Uterus (tissue), 4 donors: ENCODE measurements around the gene CTNND2. TPM values are rescaled to one million over a fixed set of nuclear protein-coding genes. Genes with fewer than 3 reads are reported as not detected.

Experiments used
- DNase-seq, 2 donors: peaks; one replicate each; pipeline ENCODE4 v3.0.0-alpha.2; 2019 to 2020
- H3K27ac ChIP-seq, 2 donors: fragments of 200-600 bp; sonication (generic); 1 replicate in 1 of 2; 2 replicates in 1 of 2; pipeline ENCODE4 v1.5.1; 2016 to 2018
- H3K27me3 ChIP-seq, 2 donors: fragments of 200-600 bp; sonication (generic); one replicate each; pipeline ENCODE4 v1.5.1; 2018 to 2019; ENCODE audit warnings: control low read depth in 1 of 2
- H3K36me3 ChIP-seq, 2 donors: fragments of 200-600 bp; sonication (generic); one replicate each; pipeline ENCODE4 v1.5.1; 2019; ENCODE audit warnings: control low read depth in 1 of 2
- H3K4me1 ChIP-seq, 2 donors: fragments of 200-600 bp; sonication (generic); one replicate each; pipeline ENCODE4 v1.5.1; 2018 to 2019; ENCODE audit warnings: control low read depth in 1 of 2
- H3K4me3 ChIP-seq, 2 donors: fragments of 200-600 bp; sonication (generic); 1 replicate in 1 of 2; 2 replicates in 1 of 2; pipeline ENCODE4 v1.5.1; 2018 to 2019; ENCODE audit warnings: mild to moderate bottlenecking in 1 of 2
- H3K9me3 ChIP-seq, 2 donors: fragments of 200-600 bp; sonication (generic); one replicate each; pipeline ENCODE4 v1.5.1; 2019; ENCODE audit warnings: control low read depth in 1 of 2
- POLR2A ChIP-seq, 2 donors: fragments of 450-650 bp; IDR thresholded peaks; one replicate each; pipeline ENCODE4 v1.6.1; 2016; ENCODE audit warnings: antibody characterized with exemption in 2 of 2, mild to moderate bottlenecking in 1 of 2, moderate library complexity in 1 of 2
- intact Hi-C: fragments of 100-400 bp; cut with DNase I; formaldehyde crosslinking; loops from one replicate; pipeline ENCODE4 v1.15.1; 2023; ENCODE audit warnings: low total_unique reads
- total RNA-seq, 4 donors: library from RNA; depleted of rRNA in 3 of 4; stranded (reverse); fragments of >200 nt in 3 of 4; gene quantifications; one replicate each; pipeline versions ENCODE4 v1.1.0 to v1.2.4, GENCODE V29; 2014 to 2023
- TF ChIP-seq, protein P1 (sequence below), 4 experiments: fragments of 200-600 bp in 2 of 4; fragments of 450-650 bp in 2 of 4; sonication (generic) in 2 of 4; IDR thresholded peaks; one replicate each; pipeline ENCODE4 v1.5.1; 2016 to 2019; ENCODE audit warnings: antibody characterized with exemption in 4 of 4, mild to moderate bottlenecking in 2 of 4, moderate library complexity in 1 of 4
- donor health status: DM: yes; HTN: yes; CAD: no.

CTNND2 gene
- total RNA-seq, 4 donors from 2014 or later = 0.49 to 1.2 TPM; not detected in 2

DNA sequence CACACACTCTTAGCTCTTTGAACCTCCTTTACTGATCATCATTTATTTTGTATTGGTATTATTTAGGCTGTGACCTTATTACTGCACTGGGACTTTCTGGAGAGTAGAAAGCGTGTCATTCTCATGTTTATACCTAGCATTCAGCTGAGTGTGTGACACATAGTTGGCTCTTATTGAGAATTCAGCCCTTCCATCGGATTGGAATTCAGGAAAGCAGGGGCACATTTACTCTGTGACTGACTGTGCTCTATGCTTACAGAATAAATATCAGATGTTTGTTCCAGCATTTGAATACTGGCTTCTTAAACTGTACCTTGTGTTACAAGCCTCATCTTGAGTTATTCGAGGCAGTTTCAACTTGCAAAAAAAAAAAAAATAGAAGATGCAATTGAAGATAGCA lies 782.4 kb downstream of the CTNND2 start:
- H3K4me3 ChIP-seq = no peak overlapping the region
- no peaks in the 10 kb centered on the region for H3K4me1 ChIP-seq
- no peak for DNase-seq
- no peaks in the 10 kb centered on the region for H3K27me3 ChIP-seq
- no peak overlapping the region for H3K27ac ChIP-seq
- H3K36me3 ChIP-seq = no peaks in the 10 kb centered on the region
- intact Hi-C loops = no loop called here
- no peaks in the 10 kb centered on the region for H3K9me3 ChIP-seq
- TF ChIP-seq, protein P1, sequence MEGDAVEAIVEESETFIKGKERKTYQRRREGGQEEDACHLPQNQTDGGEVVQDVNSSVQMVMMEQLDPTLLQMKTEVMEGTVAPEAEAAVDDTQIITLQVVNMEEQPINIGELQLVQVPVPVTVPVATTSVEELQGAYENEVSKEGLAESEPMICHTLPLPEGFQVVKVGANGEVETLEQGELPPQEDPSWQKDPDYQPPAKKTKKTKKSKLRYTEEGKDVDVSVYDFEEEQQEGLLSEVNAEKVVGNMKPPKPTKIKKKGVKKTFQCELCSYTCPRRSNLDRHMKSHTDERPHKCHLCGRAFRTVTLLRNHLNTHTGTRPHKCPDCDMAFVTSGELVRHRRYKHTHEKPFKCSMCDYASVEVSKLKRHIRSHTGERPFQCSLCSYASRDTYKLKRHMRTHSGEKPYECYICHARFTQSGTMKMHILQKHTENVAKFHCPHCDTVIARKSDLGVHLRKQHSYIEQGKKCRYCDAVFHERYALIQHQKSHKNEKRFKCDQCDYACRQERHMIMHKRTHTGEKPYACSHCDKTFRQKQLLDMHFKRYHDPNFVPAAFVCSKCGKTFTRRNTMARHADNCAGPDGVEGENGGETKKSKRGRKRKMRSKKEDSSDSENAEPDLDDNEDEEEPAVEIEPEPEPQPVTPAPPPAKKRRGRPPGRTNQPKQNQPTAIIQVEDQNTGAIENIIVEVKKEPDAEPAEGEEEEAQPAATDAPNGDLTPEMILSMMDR (IDR thresholded peaks at IDR 0.05) = no peak
- no peak for TF ChIP-seq POLR2A (IDR thresholded peaks at IDR 0.05)

DNA sequence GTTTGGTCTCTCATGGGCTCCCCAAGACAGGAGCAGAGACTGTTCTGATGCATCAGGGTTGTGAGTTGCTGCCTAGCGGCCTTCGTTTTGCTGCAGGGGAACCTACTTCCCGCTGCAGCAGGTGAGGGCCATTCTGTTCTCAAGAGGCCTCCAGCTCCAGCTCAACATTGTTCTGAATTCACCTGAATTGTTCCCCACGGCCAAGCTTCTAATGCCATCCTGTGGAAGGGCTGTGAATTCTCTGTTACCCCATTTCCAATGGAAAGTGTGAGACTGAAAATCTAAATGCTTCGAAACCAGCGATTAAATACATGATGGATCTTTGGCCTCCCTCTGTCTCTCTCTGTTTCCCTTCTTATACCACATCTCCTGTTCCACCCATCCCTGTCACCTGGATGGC lies 794.1 kb downstream of the CTNND2 start:
- H3K36me3 ChIP-seq = no peaks in the 10 kb centered on the region
- H3K4me1 ChIP-seq = no peaks in the 10 kb centered on the region
- no peak overlapping the region for H3K27ac ChIP-seq
- TF ChIP-seq, protein P1 (IDR thresholded peaks at IDR 0.05) = no peak
- TF ChIP-seq POLR2A (IDR thresholded peaks at IDR 0.05) = no peak
- H3K4me3 ChIP-seq = no peak overlapping the region
- no peaks in the 10 kb centered on the region for H3K9me3 ChIP-seq
- no peaks in the 10 kb centered on the region for H3K27me3 ChIP-seq
- DNase-seq = no peak
- intact Hi-C loops = no loop called here

- H3K27ac ChIP-seq = no peak overlapping the region
- no peaks in the 10 kb centered on the region for H3K4me1 ChIP-seq
- intact Hi-C loops = no loop called here
- no peaks in the 10 kb centered on the region for H3K27me3 ChIP-seq
- no peaks in the 10 kb centered on the region for H3K36me3 ChIP-seq
- DNase-seq = no peak
- H3K4me3 ChIP-seq = no peak overlapping the region
- TF ChIP-seq POLR2A (IDR thresholded peaks at IDR 0.05) = no peak
- H3K9me3 ChIP-seq = no peaks in the 10 kb centered on the region
Measured at GRCh38 chr5:11105696-11106095, 798.5 kb downstream of the CTNND2 start.

DNA sequence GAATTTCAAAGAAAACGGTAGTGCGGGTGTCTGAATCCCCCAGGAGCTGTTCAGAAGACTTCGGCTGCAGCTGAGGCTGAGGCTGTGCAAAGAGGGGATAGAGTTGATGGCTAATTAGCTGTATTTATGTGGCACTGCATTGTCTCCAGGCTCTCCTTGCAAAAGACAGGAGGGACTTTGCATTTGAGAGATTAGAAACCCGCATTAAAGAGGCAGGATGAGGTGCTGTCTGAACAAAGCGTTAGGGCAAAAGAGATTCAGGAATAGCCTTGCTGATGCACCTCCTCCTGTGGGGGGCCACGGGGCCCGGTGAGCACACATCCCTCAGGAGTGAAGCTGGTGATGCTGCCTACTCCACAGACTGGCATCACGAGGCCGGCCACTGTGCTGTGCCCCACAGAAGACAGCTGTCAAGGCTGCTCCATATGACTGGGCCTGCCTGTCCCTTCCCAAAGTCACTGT lies 799.6 kb downstream of the CTNND2 start:
- DNase-seq = no peak
- TF ChIP-seq POLR2A (IDR thresholded peaks at IDR 0.05) = no peak
- TF ChIP-seq, protein P1 (IDR thresholded peaks at IDR 0.05) = no peak
- Histone ChIP-seq H3K36me3 (peaks cover 0 to 2% of the 10 kb centered on the region in 2 donors), H3K4me3 (no peak overlapping the region), H3K9me3 (no peaks in the 10 kb centered on the region), H3K27me3 (no peaks in the 10 kb centered on the region), H3K4me1 (no peaks in the 10 kb centered on the region), H3K27ac (no peak overlapping the region)
- intact Hi-C loops = no loop called here

GRCh38 chr5:11104210-11104609 lies 800.0 kb downstream of the CTNND2 start:
- H3K4me1 ChIP-seq = no peaks in the 10 kb centered on the region
- TF ChIP-seq, protein P1 (IDR thresholded peaks at IDR 0.05) = no peak
- TF ChIP-seq POLR2A (IDR thresholded peaks at IDR 0.05) = no peak
- no peaks in the 10 kb centered on the region for H3K27me3 ChIP-seq
- no peak overlapping the region for H3K4me3 ChIP-seq
- intact Hi-C loops = no loop called here
- peaks cover 0 to 2% of the 10 kb centered on the region in 2 donors for H3K36me3 ChIP-seq
- no peak overlapping the region for H3K27ac ChIP-seq
- DNase-seq = no peak
- no peaks in the 10 kb centered on the region for H3K9me3 ChIP-seq

- intact Hi-C loops = no loop called here
- no peak for TF ChIP-seq POLR2A (IDR thresholded peaks at IDR 0.05)
- TF ChIP-seq, protein P1 (IDR thresholded peaks at IDR 0.05) = no peak
Measured at GRCh38 chr5:11084111-11084510, 820.1 kb downstream of the CTNND2 start.

More at GRCh38 chr5:11084111-11084510, 820.1 kb downstream of the CTNND2 start:
- DNase-seq = no peak
- no peaks in the 10 kb centered on the region for H3K36me3 ChIP-seq
- H3K27ac ChIP-seq = no peak overlapping the region
- no peaks in the 10 kb centered on the region for H3K9me3 ChIP-seq
- H3K4me1 ChIP-seq = no peaks in the 10 kb centered on the region
- no peaks in the 10 kb centered on the region for H3K27me3 ChIP-seq
- H3K4me3 ChIP-seq = no peak overlapping the region
